ENCODE measurements around the gene DTNA. TPM values are rescaled to one million over a fixed set of nuclear protein-coding genes. Genes with fewer than 3 reads are reported as not detected.
"Not testable (repeated sequence)": the region's sequence is repeated elsewhere in the genome, so short reads cannot be mapped to it uniquely, and the experiment has no call there.

The DTNA gene
- 10 to 100 TPM in 1 of 4 donors, 1 to 10 TPM in 3; 6.7 to 30.5 (median 9.5) TPM for total RNA-seq

DNA sequence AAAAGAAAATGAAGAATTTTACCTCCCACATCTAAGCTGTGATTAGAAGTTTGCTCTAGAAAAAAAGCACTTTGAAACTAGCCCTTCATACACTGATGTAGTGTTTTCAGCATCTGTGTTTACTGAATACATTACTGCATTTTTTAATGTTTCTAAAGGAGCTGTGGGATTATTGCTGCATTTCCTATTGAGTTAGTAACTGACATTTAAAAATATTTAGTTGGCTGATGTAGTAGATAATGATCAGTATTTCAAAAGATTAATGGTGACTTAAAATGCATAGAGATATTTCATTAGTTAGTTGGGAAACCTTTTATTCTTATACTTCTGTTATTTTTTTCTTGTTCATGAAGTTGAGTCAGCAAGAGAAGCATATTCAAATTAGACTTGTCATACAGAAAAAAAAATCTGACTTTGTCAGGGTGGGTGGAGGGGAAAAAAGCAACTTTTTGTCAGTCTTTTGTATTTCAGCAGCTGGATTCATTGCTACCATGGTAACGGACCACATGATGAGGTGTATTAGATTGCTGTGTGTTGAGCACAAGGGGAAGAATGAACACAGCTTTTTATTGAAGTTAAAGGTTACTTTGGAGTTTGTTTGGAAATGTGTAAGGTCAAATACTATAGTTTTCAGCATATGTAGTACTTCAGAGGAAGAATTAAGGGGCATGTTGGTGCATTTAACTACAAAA is at the start of gene DTNA:
Gene DTNA (plus strand): TSS at position 549 of the 692 bp plus-strand sequence. CDS start 45,679 bp downstream, outside the sequence.
- DNase-seq: no peak
- TF ChIP-seq, protein P1, sequence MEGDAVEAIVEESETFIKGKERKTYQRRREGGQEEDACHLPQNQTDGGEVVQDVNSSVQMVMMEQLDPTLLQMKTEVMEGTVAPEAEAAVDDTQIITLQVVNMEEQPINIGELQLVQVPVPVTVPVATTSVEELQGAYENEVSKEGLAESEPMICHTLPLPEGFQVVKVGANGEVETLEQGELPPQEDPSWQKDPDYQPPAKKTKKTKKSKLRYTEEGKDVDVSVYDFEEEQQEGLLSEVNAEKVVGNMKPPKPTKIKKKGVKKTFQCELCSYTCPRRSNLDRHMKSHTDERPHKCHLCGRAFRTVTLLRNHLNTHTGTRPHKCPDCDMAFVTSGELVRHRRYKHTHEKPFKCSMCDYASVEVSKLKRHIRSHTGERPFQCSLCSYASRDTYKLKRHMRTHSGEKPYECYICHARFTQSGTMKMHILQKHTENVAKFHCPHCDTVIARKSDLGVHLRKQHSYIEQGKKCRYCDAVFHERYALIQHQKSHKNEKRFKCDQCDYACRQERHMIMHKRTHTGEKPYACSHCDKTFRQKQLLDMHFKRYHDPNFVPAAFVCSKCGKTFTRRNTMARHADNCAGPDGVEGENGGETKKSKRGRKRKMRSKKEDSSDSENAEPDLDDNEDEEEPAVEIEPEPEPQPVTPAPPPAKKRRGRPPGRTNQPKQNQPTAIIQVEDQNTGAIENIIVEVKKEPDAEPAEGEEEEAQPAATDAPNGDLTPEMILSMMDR (IDR thresholded peaks at IDR 0.05): no peak
- TF ChIP-seq POLR2A (IDR thresholded peaks at IDR 0.05): no peak
- H3K27ac ChIP-seq: peak within 1 kb of the TSS; percentile 27 to 75 (median 46)
- peaks cover 0 to 34% (median 0%) of the 10 kb centered on the region in 4 donors for H3K4me1 ChIP-seq
- no peaks in the 10 kb centered on the region for H3K9me3 ChIP-seq
- peak within 1 kb of the TSS in 1 of 4 donors; percentile 2 for H3K4me3 ChIP-seq
- no peaks in the 10 kb centered on the region for H3K27me3 ChIP-seq
- H3K36me3 ChIP-seq: no peaks in the 10 kb centered on the region

DNA sequence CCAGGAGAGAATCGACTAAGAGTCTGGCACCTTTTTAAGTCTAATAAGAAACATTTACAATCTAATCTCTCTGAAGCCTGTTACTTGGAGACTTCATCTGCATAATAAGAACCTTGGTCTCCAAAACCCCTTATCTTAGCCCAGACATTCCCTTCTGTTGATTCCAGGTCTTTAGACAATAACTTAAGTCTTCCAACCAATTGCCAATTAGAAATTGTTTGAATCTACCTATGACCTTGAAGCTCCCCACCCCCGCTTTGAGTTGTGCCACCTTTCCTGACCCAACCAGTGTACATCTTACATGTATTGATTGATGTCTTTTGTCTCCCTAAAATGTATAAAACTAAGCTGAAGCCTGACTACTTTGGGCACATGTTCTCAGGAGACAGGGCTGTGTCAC is 49.5 kb upstream of the DTNA start:
- Histone ChIP-seq H3K27ac (peak overlapping the region in 1 of 4 donors; percentile 62), H3K27me3 (no peaks in the 10 kb centered on the region), H3K36me3 (no peaks in the 10 kb centered on the region), H3K4me1 (peaks cover 0 to 5% (median 0%) of the 10 kb centered on the region in 4 donors), H3K4me3 (no peak overlapping the region), H3K9me3 (no peaks in the 10 kb centered on the region)
- TF ChIP-seq, protein P1 (IDR thresholded peaks at IDR 0.05): no peak
- TF ChIP-seq POLR2A (IDR thresholded peaks at IDR 0.05): no peak
- DNase-seq: no peak

DNA sequence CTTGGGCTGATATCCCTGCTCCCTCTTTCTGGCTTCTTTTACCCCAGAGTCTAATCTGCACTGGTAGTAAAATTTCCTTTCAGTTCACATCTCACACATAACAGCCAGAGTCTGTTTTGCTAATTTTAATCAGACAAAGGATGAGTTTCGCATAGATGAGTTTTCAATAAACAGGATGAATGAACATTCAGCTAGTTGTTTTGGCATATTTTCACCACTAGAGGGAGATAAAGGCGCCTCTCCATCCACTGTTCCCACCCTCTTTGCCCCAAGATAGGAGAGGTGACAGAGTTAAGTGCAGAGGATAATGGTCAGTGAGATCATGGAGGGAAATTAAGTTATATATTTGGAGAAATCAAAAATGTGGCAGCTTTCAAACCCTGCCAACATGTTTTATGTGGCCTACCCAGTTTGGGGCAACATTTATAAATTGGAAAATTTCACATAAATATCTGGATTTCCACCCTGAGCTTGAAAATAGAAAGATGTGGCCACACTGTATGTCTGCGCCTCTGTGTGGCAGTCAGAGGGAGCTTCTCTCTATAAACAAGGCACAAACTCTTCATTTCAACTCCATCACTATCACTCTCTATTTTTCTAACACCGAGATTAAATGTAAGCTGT is 48.5 kb upstream of the DTNA start:
- no peak overlapping the region for H3K4me3 ChIP-seq
- no peak overlapping the region for H3K27ac ChIP-seq
- DNase-seq: no peak
- no peaks in the 10 kb centered on the region for H3K36me3 ChIP-seq
- TF ChIP-seq, protein P1 (IDR thresholded peaks at IDR 0.05): peak in 5 of 6 experiments; percentile 52 to 76 (median 70)
- TF ChIP-seq POLR2A (IDR thresholded peaks at IDR 0.05): no peak
- no peaks in the 10 kb centered on the region for H3K9me3 ChIP-seq
- H3K27me3 ChIP-seq: no peaks in the 10 kb centered on the region
- peaks cover 0 to 5% (median 0%) of the 10 kb centered on the region in 4 donors for H3K4me1 ChIP-seq

DNA sequence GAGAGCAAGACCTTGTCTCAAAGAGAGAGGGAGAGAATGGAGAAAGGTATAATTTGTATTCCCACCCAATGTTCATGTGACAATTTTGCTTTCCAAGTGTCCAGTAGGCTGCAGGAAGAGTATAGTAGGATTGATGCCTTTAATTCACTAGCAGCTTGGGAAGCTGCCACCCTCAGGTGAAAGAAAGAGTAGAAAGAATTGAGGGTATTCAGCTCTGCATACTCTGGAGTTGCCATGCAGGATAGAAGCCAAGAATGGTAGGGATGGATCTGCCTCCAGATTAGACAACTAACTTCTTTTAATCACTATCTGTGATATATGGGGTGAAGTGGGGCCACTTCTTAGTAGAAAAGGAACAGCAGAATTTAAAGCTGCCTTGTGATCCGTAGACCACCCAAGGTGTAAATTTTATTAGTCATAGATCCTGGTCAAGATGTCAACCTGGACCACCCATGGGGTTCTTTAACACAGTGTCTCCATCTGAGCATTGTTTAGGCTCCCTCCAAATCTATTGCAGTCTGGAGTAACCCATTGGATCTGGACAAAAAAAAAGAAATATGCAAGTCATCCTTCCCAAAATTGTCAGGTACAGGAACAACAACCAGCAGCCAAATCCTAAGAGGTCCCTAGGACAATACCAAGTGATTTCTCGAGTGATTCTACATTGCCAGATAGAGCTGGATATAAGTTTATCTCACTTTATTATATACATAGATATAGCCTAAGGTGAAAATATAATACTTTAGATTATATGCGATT is 33.1 kb upstream of the DTNA start:
- no peak overlapping the region for H3K27ac ChIP-seq

DNA sequence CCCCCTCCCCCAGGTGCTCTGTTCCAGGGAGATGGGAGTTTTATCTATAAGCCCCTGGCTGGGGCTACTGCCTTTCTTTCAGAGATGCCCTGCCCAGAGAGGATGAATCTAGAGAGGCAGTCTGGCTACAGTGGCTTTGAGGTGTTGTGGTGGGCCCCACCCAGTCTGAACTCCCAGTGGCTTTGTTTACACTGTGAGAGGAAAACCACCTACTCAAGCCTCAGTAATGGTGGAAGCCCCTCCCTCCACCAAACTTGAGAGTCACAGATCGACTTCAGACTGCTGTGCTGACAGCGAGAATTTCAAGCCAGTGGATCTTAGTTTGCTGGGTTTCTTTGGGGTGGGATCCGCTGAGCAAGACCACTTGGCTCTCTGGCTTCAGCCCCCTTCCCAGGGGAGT is 20.3 kb upstream of the DTNA start:
- H3K4me3 ChIP-seq, H3K36me3 ChIP-seq, DNase-seq, H3K4me1 ChIP-seq, H3K27ac ChIP-seq, H3K9me3 ChIP-seq, H3K27me3 ChIP-seq: not testable (repeated sequence)

More for the DNA sequence above, 33.1 kb upstream of the DTNA start:
- Histone ChIP-seq H3K4me1 (no peaks in the 10 kb centered on the region), H3K27me3 (no peaks in the 10 kb centered on the region), H3K36me3 (no peaks in the 10 kb centered on the region), H3K9me3 (no peaks in the 10 kb centered on the region), H3K4me3 (no peak overlapping the region)
- TF ChIP-seq POLR2A (IDR thresholded peaks at IDR 0.05): no peak
- TF ChIP-seq, protein P1 (IDR thresholded peaks at IDR 0.05): no peak
- no peak for DNase-seq

DNA sequence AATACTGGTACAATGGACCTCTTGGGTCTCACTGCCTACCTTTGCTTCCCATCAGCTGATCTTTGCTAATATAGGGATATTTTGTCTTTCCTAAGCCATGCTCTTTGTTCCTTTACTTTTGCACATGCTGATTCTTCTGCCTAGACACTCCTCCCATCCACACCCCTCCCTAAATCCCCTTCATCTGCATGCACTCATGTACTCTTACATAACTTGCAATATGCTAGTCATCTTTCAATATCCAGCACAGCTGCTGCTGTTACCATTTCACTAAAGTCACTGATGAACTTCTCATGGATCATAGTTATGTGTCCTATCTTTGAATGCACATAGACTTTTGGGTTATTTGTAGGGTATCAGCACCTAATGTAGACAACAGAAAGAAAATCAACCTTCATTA is 18.5 kb upstream of the DTNA start:
- no peak overlapping the region for H3K4me3 ChIP-seq
- H3K36me3 ChIP-seq: no peaks in the 10 kb centered on the region
- no peak for DNase-seq
- no peak overlapping the region for H3K27ac ChIP-seq
- TF ChIP-seq, protein P1 (IDR thresholded peaks at IDR 0.05): no peak
- no peak for TF ChIP-seq POLR2A (IDR thresholded peaks at IDR 0.05)
- no peaks in the 10 kb centered on the region for H3K4me1 ChIP-seq
- H3K9me3 ChIP-seq: no peaks in the 10 kb centered on the region
- H3K27me3 ChIP-seq: no peaks in the 10 kb centered on the region

All from Peyer's patch (tissue), 4 donors.